HG02981 (cell line): Measurements from ENCODE around the gene FLRT2.

Source experiments
- ATAC-seq: cut with Tn5 transposase; IDR thresholded peaks from one replicate; pipeline ENCODE4 v1.9.1; 2021; ENCODE audit warnings: mild to moderate bottlenecking, moderate library complexity; ENCODE audit not compliant: unreplicated experiment

Gene FLRT2, protein sequence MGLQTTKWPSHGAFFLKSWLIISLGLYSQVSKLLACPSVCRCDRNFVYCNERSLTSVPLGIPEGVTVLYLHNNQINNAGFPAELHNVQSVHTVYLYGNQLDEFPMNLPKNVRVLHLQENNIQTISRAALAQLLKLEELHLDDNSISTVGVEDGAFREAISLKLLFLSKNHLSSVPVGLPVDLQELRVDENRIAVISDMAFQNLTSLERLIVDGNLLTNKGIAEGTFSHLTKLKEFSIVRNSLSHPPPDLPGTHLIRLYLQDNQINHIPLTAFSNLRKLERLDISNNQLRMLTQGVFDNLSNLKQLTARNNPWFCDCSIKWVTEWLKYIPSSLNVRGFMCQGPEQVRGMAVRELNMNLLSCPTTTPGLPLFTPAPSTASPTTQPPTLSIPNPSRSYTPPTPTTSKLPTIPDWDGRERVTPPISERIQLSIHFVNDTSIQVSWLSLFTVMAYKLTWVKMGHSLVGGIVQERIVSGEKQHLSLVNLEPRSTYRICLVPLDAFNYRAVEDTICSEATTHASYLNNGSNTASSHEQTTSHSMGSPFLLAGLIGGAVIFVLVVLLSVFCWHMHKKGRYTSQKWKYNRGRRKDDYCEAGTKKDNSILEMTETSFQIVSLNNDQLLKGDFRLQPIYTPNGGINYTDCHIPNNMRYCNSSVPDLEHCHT

DNA sequence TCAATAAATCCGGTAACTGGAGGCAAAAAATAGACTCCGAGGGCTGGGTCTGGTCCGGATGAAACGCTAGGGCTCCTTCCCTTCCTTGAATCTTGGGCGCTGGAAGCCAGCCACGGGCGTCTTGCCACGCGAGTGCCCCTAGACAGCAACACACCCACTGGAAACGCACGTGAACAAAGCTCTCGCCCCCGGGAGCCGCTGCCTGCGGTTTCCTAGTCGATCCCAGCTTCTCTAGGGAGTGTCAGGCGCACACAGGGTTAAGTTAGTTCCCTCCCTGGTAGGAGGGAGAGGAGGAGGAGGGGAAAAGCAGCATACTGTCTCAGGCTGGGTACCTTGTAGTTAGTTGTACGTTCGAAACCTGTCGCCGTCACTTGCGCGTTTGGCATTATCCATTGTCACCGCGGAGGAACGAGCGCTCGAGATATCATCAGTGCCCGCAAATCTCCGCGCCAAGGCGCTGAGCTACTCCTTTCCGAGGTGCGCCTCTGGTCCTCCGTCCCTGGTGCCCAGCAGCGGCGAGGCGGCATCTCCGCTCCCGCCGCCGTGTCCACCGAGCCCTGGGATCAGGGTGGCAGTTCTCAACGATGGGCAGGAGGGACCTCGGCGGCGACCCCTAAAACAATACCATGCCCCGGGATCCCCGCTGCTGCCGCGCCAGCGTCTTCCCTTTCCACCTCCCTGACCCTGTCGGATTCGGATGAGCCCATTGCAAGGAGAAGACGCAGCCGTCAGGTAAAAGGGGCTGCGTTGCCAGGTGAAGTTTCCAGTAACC is at the start of gene FLRT2:
FLRT2 (plus strand) TSS at position 342 of the 772 bp plus-strand sequence. CDS start 91,371 bp downstream, outside the sequence.
- no peak for ATAC-seq

DNA sequence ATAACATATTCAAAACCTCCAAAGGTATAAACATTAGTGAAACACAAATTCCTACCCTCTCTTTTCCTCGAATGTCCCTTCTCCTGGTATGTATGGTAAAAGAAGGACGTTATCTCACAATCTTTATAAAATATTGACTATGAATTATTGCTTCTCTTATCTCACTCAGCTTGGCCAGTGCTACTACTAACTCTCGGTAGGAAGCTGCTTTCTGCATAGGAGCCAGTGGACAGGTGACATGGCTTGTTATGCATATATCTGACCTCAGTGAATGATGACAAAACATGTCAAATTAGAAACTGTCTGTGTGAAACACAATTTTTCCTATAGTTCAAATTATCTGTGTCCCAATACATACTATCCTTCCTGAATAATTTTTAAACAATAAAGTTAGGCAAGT is 48.5 kb upstream of the FLRT2 start:
- ATAC-seq = no peak

DNA sequence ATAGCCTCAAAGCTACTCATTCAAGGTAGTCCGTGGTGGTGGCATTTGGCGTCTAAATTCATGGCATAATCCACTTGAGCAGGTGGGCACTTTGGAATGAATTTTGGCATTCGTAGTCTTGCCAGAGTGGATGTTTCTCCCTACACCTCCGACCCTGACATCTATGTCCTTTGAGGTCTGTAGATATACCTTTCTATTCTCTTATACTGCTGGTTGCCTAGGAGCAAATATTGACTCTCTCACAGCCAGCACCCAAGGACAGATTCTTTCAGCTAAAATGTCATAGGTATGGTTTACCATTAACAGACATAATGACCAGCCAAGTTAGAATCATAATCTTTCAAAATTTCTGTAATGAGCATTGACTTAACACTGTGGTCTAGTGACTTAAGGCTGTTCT is 47.4 kb upstream of the FLRT2 start:
- ATAC-seq = no peak

DNA sequence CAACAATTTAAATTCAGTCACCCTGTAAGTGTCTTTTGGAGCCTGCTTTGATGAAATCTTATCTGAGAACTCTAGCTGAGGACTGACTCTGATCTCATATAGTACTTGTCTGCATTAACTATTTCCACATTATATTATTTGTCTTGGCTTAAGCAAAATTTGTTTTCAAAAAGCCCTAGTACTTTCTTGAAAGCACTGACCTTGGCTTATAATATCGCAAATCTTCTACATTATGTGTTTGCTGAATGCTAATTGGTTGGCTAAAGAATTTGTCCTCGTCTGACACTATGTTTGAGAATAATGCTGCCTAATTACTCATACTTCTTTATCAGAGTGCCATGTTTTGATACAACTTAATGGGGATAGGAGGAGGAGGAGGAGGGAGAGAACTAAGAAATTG is 46.9 kb upstream of the FLRT2 start:
- no peak for ATAC-seq

DNA sequence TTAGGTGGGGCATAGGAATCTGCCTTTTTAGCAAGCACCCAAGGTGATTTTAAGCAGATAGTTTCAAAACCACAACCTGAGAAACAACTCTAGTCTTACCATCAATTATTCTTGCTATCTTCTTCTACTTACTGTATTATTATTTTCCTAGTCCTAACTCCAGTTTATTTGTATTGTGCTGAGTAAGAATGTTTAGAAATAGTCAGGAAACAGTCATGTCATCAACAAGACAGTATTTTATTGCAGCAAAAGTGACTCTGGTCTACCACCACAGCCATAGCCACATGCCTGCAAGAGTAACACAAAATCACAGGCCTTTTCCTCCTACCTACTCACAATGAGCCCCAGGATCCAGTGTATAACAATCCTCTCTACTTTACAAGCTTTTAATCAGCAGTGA is 46.3 kb upstream of the FLRT2 start:
- no peak for ATAC-seq

DNA sequence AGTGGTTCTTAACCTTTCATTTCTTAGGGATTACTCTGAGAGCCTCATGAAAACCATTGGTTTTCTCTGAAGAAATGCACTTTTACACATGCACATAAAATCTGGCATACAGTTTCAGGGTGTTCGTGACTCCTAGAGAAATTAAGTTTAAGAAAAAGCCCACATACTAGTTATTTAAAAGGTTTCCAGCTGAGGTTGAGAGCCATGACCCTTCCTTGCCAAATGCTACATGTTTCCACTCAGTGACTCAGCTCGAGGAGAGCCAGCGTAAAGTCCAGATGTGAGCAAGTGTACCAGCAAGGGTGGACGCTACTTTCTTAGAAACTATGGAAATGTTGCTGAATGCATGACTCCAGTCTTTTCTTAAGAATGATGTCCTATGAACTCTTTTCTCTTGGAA is 42.7 kb upstream of the FLRT2 start:
- ATAC-seq = no peak

DNA sequence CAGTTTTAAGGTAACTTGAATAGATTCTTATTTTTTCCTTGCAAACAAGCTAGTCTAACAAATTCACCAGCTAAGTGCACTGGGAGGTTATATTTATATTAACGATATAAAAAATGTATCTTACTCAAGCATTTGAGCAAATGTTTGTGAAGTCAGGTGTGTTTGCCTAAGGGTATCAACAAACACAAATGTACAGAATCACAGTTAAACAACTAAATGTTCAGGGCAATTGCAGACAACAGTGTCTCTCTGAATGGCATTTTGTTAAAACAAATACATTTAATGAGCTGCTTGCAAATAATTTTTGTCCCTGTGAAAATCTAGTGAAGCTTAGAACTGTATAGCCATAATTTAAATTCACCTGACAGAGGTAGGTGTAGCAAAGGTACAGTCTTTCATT is 28.2 kb upstream of the FLRT2 start:
- ATAC-seq = no peak

DNA sequence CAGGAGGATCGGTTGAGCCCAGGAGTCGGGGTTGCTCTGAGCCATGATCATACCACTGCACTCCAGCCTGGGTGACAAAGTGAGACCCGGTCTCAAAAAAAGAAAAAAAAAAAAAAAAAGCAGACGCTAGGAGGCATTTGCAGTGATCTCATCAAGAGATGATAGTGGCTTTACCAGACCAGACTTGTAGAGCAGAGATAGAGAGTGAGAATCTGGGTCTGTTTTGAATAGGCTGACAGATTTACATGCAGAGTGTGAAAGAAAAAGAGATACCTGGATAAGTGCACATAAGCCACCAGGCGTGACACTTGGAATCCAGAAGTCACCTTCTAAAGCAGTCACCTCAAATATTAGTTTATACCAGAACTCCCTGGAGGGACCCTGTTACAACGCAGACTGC is 21.1 kb upstream of the FLRT2 start:
- no peak for ATAC-seq

DNA sequence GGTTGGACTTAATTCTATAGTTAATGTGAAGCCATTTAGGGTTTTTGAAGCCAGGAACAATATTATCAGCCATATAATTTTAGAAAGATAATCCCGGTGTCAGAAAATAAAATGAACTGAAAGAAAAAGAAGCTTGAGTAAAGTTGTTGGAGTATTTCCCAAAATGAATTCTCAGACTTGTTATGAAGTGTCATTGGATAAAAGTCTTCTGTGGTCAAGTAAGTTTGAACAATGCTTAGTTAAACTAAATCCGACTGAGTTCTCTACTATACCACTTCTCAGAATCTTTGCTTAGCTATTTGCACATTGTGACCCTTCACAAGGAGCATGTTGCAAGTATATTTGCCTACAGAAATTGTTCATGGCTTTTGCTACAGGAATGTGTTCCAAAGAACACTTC is 17.5 kb upstream of the FLRT2 start:
- no peak for ATAC-seq

DNA sequence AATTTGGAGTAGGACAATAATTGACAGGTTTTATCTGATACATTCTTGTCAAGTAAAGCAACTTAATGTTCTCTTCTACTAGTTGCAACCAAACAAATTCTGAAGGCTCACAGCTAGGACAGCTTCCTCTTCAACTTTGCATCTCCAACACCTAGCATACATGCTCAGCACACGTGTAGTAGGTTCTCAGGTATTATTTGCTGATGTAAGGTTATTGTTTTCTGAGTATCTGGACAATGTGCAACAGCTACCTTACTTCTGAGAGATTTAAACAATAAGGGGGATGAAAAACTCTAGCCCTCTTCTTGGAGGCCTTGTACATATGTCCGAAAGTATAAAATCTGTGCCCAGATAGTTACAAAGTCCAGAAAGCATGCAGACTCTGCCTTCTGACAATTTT is 15.5 kb upstream of the FLRT2 start:
- no peak for ATAC-seq

DNA sequence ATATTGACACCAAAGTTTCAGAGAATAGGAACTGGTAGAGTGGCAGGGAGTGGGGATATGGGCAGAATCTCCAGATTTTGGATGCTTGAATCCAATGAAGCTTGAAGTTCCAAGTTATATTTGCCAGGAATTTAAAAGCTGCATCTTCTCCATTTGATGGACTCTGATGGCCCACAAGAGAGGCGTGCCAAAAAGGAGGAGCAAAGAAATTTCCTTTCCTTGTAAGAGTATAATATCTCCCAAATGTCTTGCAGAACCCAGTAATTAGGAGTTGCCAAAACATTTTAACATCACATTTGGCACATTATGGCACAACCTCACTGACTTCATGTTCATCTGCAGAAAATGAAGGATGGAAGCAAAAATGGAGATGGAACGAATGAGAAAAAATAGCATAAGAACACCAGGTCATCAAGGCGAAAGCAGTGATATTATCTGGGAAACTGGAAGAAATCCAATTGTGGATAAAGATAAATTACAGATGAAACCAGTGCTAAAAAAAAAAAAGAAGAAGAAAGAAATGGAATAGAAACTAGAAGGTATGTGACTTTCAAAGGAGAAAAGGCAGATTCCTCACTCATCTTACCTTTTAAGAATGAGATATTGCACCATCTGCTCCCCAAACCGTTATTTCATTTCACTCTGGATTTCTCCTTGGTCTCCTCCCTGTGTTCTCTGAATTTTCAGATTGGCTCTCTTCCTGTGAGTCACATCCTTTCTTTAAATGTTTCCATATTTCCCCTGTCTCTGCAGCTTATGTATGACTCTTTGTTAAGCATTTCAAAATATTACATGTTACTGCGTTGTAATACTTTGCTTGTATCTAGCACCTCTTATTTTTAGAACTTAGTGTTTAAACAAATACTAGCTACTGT is 13.5 kb upstream of the FLRT2 start:
- ATAC-seq = no peak

DNA sequence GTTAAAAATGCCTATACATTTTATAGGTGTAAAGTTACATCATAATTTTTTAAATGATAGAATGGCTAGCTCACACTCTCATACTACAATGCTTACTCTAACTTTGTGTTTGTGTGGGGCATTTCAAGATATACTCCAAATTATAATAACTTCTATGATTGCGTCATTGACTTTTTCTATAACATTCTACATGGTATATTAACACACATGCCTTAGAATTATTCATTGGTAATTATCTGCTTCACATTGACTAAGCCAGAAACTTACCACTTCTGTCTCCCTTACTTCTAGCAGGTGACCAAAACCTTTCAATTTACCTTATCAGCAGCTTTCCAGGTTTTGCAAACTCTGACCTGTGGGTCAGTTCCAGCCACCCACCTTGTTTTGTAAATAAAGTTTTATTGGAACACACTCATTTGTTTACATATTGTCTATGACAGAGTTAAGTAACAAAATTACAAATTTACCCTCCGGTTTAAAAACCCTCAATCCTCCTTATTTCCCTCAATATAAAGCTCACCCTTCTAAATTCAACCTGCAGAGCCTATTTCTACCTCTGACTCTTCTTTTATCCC is 12.7 kb upstream of the FLRT2 start:
- ATAC-seq = no peak

DNA sequence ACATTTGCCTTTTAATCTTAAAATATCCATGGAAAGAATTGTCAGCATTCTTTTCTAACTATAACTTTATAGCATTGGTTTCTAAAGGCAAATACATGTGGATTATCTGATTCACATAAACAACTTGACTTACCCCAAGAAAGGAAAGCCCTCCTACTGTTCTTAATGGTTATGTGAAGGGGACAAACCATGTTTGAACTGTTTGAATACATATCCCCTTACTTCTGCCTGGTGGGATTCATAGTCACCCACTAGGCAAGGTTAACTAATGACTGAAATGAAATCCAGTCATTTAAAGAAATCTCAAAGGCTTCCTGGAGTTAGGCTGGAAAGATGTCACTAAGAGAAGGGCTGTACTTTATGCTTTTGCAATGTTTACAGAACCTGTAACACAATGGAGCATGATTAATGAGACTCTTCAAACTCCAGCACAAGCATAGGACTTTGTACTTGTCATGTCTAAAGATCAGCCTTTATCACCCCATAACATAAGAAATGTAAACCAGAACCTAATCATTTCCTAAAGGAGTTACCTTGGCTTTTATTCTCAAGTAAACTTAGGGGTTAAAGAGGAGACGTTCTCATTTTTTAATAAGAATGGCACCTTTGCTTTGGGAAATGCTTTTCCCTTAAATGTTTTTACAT is 10.2 kb upstream of the FLRT2 start:
- ATAC-seq = no peak

DNA sequence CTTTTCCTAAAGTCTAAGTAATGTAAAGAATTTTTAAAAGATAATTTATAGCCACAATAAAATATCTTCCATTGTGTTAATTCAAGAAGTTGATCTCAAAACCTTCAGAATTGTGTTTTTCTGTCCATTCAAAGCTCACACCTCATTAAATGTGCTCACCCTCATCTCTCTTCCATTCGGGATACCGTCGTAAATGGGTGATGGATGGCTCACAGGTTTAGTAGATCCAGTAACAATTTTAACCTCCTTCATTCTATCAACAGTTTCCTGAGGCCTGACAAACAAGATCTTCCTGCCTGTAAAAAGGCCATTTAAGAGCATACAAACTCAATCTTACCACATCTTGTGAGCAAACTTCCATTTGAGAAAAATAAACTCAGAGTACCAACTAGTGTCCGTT is 9.4 kb upstream of the FLRT2 start:
- ATAC-seq = no peak

DNA sequence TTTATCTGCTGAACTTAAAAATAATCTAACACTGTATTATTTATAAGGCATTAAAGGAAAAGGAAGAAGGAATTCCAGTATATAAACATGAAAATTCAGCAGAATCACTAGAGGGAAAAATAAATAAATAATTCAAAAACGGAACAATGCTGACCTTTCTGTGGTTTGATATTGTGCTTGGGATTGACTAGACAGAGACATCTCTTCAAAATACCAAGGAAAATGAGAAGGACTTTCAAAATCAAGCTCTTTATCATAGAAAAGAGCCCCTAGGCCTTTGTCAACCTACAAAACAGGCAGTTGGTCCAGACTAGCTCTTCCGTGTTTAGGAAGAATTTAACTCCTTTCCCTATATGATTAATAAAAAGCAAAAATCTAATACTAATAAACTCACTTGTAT is 6.3 kb upstream of the FLRT2 start:
- no peak for ATAC-seq

DNA sequence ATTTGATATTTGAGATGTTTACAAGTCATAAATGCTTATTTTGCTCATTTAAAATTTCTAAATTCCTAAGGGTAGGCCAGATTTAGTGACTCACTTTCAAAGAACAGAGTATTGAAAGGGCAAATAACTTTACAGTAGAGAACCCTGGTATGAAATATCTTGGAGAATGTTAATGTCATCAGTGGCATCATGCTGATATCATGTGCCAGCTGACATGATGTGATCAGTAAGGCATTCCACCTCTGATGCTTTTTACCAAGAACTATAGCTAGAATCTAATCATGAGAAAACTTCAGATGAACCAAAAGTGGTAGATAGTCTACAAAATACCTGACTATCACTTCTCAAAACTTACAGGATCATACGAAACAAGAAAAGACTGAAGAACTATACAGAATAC is 2.9 kb upstream of the FLRT2 start:
- ATAC-seq = no peak

DNA sequence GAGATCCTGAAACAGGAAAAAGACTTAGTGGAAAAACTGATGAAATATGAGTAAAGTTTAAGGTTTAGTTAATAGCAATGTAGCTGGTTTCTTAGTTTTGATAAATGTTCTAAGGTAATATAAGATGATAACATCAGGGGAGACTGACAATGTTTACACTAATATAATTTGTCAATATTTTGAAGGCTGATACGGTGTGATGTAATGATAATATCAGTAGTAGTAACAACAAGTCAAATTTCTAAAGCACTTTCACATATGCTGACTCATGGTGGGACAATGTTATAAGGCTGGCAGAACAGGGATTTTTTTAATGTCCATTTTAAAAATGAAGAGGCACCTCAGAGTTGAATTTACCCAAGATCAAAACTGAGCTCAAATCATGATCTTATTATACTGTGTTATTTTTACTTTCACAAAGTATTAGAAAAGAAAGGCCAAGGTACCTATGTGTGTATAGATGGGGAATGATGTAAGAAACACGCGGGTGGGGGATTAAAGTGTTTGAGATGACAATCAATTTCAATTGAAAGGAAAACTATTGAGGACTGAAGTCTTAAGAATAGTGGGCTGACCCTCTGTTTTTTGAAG is 2.4 kb upstream of the FLRT2 start:
- ATAC-seq = no peak

DNA sequence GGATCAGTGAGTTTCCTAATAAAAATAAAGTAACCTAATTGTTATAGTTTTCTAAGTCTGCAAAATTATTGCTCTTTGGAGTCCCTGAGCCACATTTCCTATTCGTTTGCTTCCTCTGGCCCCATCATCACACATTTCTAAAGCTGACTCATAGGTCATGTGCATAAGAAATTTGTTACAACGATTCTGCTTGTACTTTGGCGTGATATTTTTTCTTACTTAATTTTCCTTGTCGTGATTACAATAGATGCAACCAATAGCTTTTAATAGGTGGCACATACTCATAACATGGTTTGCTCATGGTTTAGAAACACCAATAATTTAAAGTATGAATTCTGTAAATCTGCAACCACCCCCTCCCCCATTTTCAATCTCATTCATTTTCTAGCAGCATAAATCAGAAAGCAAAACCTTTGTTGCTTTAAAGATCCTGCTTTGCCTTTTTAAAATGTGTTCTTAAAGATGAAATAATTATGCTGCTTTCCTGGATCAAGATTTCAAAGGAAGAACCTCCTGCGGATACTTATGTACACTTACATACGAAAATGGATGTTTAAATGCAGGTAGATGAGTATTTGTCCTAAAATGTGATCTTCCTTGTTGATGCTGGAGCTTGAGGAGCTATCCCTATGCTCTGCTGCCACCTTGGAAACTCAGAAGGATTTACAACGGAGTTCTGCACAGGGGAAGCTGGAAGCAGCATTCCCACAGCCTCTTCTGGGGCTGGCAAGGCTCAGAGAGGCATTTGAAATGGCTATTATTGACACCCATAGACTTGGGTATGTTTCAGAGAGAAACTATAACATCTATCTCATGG is 1.7 kb upstream of the FLRT2 start:
- ATAC-seq = no peak
